Measurements from ENCODE around the gene PRSS36.

GRCh38 chr16:31114468-31114867, 35.4 kb downstream of the PRSS36 start:
- TF ChIP-seq CTCF (IDR thresholded peaks at IDR 0.05) = no peak
- TF ChIP-seq E2F4 (CRISPR knock-in tag; IDR thresholded peaks at IDR 0.05; ENCODE audit: borderline replicate concordance, low read depth) = no peak
- no peak for TF ChIP-seq FOXJ3 (CRISPR knock-in tag; IDR thresholded peaks at IDR 0.05; ENCODE audit: borderline replicate concordance)
- TF ChIP-seq FOXK1 (CRISPR knock-in tag; IDR thresholded peaks at IDR 0.05) = no peak
- TF ChIP-seq SP1 (CRISPR knock-in tag; conservative IDR thresholded peaks at IDR 0.05) = no peak
